GF-D8 (cell line): ENCODE data around the gene BTBD9.

ENCODE experiments used
- DNase-seq: peaks from one replicate; lab custom pipeline; 2025; lab: John Stamatoyannopoulos, UW

The BTBD9 gene

DNA sequence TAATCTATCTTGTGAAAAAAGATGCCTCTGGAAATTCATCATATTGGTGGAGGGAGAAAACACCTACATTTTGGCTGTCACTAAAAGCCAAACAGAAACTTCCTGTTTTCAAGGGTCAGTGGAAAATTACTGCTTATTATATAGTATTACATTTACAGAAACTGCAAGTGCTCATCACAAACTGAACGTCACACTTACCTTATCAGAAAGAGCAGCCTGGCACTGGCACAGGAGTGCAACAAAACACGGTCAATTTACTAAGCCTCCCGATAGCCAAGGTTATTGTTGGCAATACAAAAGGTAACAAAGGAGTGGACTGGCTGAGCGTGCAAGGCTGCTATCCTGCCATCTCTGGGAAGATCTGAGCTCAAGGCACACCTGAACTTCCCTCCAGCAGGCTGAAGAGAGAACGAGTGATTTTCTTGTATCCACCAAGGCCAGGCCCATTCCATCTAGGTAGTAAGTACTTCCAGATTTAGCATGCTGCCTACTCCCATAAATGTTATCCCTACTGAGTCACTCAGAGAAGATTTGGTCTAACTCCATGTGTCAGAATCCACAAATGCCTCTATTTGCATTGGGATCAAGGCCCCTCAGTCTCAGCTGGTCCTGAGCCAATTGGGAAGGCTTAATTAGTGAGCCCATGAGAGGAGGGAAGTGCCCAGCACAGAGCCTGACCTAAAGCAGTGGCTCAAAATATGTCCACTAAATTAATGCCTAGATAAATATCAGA is 399.8 kb downstream of the BTBD9 start:
- no peak for DNase-seq

DNA sequence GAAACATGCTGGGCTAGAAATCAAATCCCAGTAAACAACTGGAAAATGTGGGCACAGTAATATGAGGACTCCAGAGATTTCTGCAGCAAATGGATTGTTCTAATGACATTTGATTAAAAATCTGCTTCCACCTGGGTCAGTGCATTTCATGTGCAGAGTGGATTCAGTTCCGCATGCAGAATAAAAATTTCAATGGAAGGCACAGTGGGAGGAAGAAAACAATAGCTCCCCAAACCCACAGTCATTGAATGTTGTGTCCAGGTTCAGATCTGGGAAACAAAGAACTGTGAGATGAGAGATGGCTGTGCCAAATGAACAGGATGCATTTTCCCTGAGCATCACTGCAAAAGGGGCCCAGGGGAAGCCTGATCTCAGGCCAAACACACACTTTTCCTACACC is 403.1 kb downstream of the BTBD9 start:
- no peak for DNase-seq

DNA sequence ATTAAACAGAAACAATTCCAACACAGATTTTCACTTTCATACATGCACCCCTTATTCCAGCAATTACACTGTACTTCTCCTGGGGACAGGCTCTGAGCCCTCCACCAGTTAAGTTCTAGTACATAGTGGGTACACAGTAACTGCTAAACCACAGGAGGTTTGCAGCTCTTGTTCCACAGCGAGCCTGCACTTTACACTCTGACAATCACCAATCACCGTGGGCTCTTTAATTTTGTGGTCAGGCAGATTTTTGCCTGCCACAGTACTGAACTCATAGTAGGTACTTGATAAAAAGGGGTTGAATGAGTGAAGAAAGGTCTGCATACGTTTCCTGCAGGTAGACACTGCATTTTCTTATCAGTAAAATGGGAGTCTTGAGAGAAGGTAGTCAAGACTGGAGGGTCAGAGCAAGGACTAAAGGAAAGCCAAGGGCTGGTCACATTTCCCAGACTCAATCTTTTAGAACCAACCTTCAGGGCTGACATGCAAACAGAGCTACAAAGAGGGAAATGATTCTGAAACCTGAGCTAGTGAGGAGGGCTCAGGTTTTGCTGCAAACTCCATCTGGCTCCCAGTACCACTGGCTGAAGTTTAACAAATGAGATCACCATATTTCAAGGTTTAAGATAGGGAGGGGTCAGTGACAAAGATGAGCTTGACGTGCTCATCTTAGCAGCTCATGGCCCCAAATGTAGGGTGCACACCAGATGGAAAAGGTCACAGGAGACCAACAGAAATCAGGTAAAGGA is 404.6 kb downstream of the BTBD9 start:
- DNase-seq = no peak

DNA sequence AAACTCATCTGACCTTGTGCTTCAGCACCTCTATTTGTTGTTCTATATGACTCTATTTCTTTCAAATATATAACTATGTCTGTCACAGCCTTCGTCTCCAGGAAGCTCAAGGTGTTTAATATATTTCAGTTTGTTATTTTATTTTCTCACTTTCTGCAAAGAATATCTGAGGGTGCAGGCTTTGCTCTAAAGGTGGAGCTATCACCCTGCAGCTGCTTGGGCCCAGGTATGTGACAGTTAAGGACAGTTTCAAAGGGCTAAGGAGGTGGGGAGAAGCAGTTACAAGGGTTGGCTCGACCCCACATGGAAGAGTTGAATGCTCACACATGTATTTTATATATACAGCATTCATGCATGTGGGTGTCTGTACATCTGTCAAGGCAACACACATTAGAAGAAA is 405.6 kb downstream of the BTBD9 start:
- no peak for DNase-seq

DNA sequence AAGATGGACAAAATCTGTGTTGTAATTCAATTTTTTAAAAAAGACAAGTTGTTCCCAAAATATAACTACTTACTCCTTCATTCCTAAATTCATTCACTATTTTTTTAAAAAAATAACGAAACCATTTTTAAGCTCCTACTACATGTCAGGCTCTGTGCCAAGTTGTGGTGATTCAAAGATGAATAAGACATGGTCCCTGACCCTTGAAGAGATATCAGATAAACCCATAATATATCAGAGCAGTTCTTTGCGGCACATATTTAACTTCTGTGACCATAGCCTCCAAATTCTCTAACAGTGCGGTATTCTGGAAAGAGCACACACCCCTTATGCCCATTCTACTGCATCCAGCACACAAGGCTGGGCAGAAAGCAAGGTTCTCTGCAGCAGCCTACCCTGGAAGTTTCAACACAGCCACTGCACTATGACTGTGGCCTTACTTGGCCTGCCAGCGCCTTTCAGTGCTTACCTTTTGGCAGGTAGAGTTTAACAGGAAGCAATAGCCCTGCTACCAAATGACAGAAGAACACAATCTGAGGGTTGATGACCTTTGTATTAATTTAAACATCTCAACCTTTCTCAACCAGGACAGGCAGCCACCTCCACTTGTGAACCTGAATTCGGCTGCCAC is 406.5 kb downstream of the BTBD9 start:
- DNase-seq = no peak

DNA sequence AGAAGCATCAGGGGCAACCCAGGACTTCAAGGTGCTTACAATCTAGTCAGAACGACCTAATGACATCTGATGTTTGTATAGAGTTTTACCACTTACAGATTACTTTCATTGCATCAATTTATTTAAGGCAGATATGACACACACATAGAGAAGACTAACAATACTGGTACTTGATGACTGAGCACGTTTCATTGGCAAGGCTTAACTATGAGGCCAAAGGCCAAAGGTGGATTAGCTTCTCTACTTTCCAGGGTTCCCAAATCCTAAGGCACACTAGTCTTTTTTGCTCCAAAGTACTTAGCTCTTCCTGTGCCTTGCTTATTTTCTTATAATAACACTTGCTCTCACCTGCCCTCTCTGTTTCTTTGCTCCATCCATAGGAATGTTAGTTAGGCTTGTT is 414.0 kb downstream of the BTBD9 start:
- DNase-seq = no peak

DNA sequence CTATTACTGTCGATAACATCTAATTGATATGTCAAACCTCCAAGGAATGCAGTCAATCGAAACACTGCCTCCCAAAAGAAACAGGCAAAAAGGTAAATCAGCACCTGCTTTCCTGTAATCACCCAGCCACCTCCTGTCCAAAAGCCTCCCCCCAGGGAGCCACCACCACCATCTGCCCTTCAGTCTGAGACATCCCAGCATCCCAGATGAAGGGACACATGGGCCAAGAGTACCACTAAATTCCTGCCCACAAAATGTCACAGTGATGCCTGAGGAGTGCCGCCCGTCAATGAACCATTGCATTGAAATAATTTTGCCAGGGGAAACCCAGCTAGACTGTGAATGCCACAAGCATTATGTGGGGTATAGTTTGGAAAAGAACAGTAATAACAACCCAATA is 418.5 kb downstream of the BTBD9 start:
- no peak for DNase-seq

DNA sequence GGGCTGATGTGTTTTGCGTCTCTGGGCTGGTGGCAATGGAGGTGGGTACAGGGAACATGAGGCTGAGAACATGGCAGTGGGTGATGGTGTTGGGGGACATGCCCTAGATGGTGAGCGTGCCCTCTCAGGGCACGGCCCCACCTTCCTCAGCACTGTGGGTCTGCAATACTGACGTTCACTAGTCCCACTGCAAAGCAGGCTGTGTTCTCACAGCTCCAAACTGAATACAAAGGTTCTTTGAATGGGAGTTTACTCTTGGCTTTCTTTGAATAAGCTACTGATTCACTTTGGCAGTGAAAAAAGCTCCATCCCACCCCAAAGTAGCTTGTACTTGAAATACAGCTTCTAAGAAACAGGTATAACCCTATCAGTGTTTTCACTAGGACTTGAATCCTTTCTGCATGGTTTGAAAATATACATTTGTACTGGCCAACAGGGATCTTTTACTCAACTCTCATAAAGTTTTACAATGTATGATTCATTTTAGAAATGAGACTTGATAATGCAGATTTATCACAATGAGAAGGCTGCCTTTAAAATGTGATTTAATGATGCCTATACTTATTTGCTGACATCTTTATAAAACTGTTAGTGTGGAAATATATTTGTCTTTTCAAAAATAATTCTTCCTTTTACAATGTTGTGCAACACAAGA is 419.5 kb downstream of the BTBD9 start:
- DNase-seq = no peak

DNA sequence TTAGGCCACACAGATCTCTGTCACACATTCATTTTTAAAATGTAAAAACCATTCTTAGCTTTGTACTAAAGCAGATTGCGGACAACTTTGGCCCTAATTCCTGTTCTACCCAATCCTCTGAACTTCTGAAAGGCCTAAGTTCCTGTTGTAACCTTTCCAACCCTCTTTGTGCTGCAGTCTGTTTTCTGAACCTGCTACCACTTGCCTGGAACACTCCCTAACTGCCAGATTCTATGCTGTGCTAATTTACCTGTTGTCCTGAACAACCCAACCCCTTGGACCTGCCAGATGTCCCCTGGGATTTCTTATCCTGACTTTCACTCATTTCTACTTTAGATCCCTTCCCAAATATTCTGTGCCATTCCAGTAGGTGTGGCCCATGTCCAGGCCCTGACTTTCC is 421.5 kb downstream of the BTBD9 start:
- no peak for DNase-seq

DNA sequence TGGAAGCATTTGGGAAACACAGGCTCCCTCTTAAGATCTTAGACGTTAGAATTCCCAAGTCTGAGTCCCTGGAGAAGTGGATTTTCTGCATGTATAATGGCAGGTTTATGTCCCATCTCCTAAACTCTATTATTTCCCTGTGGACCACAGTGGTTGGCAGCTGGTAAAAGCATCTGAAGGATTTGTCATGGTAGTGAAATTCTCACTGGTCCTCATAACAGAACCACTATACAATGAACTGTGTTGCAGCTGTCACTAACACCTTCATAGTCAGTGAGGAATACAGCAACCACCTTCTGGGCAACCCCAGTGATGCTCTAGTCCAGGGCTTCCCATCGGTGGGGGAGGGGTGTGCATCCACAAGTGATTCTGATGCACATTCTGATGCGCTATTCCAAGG is 423.3 kb downstream of the BTBD9 start:
- DNase-seq = no peak

DNA sequence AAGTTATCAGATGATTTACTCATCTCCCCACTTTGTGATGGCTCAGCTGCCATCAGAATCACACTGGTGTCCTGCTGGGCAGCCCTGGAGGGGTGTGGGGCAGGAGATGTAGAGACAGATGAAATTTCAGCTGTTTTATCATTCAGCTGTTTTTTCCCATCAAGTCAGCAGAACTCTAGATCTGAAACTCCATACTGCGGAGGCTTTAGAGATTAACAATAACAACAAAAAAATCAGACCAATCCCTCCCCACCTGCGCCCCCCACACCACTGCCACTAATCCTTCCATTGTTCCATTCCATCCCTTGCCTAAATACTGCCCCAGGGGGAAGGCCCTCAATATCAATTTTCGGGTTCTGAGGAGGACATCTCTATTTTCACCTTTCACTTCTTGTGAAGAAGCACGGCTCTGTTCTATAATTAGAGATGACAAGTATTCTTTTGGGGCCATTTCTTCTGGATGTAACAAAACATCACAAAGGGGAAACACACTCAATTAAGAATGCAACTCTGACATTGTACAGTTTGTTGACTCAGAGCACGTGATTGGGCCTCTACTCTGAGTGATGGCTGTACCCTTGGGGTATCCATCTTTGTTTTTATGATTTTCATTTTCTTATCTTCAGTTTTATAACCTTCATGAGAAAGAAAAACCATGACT is 423.9 kb downstream of the BTBD9 start:
- DNase-seq = no peak

DNA sequence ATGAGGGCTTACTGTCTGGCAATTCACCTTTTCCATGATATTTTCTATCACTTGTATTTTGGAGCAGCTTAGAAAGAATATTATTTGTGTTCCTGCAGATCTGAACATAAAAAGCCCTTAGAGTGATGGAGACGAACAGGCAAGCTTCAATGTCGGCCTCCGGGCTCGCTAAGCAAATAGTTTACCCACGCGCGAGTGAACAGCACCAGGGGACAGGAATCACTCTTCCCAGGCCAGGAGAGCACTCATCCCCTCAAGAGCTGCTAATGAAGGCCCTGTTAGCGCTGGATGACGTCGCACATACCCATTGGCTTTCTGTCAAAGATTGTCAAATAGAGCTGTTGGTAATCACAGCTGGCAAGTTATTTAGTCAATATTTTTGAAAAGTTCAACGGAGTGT is 424.5 kb downstream of the BTBD9 start:
- DNase-seq = no peak

DNA sequence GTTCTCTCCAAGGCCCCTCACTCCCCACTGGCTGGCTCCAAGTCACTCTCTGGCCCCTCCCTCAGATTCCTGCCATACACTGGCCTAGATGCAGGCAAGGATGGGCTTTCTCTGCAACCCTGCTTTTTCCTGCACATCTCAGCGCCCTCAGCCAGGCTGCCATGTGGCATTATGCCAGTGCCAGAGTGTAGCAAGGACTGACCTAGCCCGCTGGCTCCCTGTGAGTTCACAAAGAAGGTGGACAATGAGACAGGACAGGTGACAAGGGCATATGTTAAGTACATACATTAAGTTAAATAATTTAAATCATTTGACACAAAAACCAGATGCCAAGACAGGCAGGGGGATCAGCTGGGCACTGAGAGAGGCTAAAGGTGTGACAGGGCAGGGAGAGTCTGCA is 425.6 kb downstream of the BTBD9 start:
- no peak for DNase-seq

DNA sequence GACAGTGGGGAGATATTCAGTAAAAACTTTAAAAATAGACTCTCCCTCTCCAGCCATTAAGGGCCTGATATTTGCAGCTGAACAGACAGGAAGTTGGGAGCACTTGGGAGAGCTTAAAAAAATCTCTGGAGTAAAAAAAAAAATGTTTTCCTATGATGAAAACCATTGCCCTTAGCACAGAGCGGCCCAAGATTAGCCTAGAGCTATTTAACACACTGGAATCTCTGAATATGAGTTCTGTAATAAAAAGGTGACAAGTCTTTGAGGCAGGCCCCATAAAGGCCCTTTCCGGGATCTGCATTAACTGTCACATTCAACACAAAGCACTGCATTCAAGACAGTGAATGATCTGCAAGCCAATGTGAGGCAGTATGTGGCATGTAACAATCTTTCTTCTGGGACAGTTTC is 426.5 kb downstream of the BTBD9 start:
- no peak for DNase-seq

DNA sequence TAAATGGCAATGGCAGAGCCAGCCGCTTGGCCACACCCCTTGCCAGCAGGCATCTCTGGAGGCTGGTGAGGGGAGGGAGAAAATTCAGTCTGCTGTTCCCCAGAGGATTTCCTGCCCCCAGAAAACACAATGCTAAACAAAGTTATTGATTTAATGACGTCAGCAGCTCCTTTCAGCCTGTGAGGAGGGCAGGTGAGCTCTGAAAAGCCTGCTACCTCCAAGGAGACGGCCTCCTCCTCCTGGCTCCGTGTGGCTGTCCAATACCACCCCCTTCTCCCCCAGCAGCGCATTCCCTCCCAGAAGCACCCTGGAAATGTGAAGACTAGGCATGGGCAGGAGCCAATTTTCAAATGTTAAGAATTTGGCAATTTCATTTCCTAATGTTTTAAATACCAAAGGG is 427.1 kb downstream of the BTBD9 start:
- DNase-seq = no peak

DNA sequence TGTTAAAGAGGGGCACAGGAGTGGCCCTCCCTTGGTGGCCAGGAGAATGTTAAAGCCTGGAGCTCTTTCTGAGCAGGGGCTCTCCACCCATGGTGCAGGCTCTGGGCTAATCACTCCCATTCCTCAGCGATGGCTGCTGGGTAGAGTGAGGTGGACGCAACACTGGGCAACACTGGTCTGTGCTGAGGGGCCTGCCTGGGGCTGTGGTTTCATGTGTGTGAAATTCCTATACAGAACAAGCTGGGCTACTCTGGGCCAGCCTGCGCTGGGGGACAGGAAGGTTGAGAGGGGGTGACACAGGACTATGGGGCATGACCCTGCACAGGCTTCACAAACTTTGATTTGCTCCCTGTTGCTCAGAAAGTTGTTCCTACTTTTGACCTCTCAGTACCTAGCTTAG is 427.6 kb downstream of the BTBD9 start:
- DNase-seq = no peak

DNA sequence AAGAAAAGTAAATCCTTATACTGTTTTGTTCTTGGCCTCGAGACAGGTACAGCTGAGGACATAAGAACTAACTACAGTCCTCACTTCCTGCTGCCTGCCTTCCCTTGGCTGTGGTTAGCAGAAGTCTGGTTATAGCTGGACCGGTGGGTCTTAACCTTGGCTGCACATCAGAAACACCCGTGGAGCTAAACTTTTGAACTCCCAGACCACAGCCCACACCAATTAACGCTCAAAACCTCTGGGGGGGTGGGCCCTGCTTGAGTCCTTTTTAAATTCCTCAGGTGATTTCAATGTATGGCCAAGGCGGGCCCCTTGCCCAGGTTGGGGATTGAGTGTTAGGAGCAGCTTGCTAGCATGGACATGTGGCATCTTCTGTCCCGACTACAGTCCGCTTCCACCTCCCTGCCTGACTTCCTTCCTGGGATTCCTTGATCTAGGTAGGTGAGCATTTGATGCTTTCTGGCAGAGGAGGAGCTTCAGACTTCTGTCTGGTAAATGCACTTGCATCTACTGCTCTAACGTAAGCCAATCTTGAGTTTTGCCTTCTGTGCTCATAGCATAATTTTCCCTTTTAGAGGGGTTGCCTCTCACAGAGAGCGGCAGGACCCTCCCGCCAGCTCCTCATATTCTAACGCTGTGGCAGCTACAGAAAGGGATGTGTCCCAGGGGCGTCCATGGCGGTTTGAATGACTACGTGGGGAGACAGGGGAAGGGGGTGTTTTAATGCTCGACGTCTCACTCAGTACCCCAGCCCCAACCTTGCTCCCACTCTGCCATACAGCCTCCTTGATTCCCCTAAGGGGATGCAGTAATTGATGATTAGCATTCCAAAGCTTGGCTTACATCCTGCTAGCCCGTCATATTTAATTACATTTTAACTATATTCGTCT is 430.1 kb downstream of the BTBD9 start:
- DNase-seq = no peak

DNA sequence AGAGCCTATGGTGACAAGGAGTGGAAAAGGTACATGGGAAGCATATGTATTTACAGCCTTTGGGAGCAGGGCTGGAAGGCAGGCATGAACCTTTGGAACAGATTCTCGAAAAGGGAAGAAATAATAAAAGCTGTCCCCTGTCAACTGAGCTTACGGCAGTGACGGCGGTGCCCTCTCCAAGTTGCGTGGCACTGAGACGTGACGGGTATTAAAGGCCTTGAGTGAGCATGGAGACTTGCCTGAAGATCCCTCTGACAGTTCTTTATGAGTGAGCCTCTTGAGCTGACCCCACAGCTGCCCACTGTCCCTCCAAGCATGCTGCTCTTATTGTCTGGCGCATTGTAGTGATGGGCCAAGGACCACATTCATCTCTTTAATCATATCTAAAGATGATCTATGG is 431.7 kb downstream of the BTBD9 start:
- DNase-seq = no peak

DNA sequence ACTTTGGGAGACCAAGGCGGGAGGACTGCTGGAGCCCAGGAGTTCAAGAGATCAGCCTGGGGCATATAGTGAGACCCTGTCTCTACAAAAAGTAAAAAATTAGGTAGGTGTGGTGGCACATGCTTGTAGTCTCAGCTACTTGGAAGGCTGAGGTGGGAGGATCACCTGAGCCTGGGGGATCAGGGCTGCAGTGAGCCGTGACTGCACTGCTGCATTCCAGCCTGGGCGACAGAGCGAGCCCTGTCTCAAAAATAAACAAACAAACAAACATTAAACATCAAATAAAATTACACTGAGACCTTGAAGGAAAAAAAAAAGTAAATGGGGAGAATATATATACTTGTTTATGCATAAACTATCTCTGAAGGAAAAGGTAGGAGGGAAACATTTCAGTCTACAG is 432.4 kb downstream of the BTBD9 start:
- no peak for DNase-seq

DNA sequence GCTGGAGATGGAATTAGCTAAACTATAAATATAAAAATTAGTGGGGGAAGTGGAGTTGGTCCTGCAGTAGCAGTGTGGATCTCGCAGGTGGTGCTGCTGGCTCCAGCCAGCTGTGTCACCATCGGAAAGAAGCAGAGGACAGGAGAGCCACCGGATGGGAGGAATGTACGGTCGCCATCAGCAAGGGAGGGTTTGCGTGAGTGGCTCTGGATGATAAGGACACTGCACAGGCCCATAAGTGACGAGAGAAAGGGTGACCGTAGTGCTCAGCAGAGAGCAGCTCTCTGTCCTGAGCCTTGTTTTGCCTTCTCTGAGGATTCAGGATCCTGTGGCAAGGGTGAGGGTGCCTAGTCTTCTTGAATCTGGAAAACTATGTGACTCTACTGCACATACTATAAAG is 441.5 kb downstream of the BTBD9 start:
- no peak for DNase-seq

DNA sequence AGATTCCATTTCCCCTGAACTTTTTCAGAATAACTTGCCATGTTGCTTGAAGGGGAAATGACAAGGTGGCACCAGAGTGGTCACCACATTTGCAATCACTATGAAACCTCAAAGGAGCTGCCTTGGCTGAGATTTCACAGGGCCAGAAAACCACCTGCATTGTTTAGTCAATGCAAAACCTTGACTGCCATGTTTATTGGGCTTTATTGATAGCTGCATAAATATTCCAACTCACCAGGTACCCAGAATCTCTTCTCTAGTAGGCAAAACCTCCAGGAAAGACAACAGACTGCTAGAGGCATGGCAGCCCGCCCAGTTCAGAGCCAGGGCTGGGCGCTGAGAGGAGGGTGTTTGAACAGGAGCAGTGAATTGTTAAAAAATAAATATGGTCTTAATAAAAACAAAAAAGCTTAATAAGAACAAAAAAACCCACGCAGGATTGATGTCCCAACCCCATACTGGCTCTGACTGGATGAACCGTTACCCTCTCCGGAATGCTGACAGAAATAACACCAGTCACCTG is 444.6 kb downstream of the BTBD9 start:
- no peak for DNase-seq
